ENCODE data around the gene CNOT6. TPM values are rescaled to one million over a fixed set of nuclear protein-coding genes. Genes with fewer than 3 reads are reported as not detected.

CNOT6 gene
- total and polyA plus RNA-seq, 4 donors = 8.7 to 51.1 (median 14.8) TPM

GRCh38 chr5:180516440-180516839 lies 22.3 kb downstream of the CNOT6 start:
- DNase-seq (no peak), ATAC-seq (ENCODE audit: insufficient read depth, low FRiP score) (no peak)
- Histone ChIP-seq H3K27ac (ENCODE audit: low read depth in 1 of 2, low read length in 1 of 2) (no peak overlapping the region), H3K36me3 (ENCODE audit: control insufficient read depth in 4 of 4, insufficient read depth in 4 of 4, low read length in 4 of 4) (peaks cover 0 to 2% (median 0%) of the 10 kb centered on the region in 4 donors), H3K9me3 (ENCODE audit: control insufficient read depth in 4 of 4, insufficient read depth in 3 of 4, low read length in 3 of 4) (no peaks in the 10 kb centered on the region), H3K4me1 (ENCODE audit: control insufficient read depth in 5 of 5, insufficient read depth in 5 of 5, low read length in 5 of 5) (peaks cover 0 to 6% (median 0%) of the 10 kb centered on the region in 5 donors), H3K4me3 (no peak overlapping the region), H3K9ac (ENCODE audit: insufficient read depth in 1 of 2, low read length in 2 of 2) (no peak overlapping the region), H3K27me3 (ENCODE audit: control insufficient read depth in 3 of 3, insufficient read depth in 3 of 3, low read length in 2 of 3) (no peaks in the 10 kb centered on the region)
- no peak for TF ChIP-seq CTCF (IDR thresholded peaks at IDR 0.05; ENCODE audit: control extremely low read depth, extremely low read depth)
- 81 to 94% methylated on average over 5 of the region's 5 CpGs for WGBS, 2 donors

GRCh38 chr5:180519098-180519497 lies 24.9 kb downstream of the CNOT6 start:
- H3K4me1 ChIP-seq (ENCODE audit: control insufficient read depth in 5 of 5, insufficient read depth in 5 of 5, low read length in 5 of 5) = peaks cover 0 to 17% (median 16%) of the 10 kb centered on the region in 5 donors
- no peak overlapping the region for H3K27ac ChIP-seq (ENCODE audit: low read depth in 1 of 2, low read length in 1 of 2)
- no peak overlapping the region for H3K4me3 ChIP-seq
- 52 to 74% methylated on average over 3 of the region's 3 CpGs for WGBS, 2 donors
- DNase-seq = no peak
- ATAC-seq (ENCODE audit: insufficient read depth, low FRiP score) = no peak
- no peaks in the 10 kb centered on the region for H3K27me3 ChIP-seq (ENCODE audit: control insufficient read depth in 3 of 3, insufficient read depth in 3 of 3, low read length in 2 of 3)
- H3K9me3 ChIP-seq (ENCODE audit: control insufficient read depth in 4 of 4, insufficient read depth in 3 of 4, low read length in 3 of 4) = no peaks in the 10 kb centered on the region
- H3K9ac ChIP-seq (ENCODE audit: insufficient read depth in 1 of 2, low read length in 2 of 2) = no peak overlapping the region
- no peak for TF ChIP-seq CTCF (IDR thresholded peaks at IDR 0.05; ENCODE audit: control extremely low read depth, extremely low read depth)
- peaks cover 0 to 2% (median 0%) of the 10 kb centered on the region in 4 donors for H3K36me3 ChIP-seq (ENCODE audit: control insufficient read depth in 4 of 4, insufficient read depth in 4 of 4, low read length in 4 of 4)

GRCh38 chr5:180521101-180521500 lies 26.9 kb downstream of the CNOT6 start:
- no peak for TF ChIP-seq CTCF (IDR thresholded peaks at IDR 0.05; ENCODE audit: control extremely low read depth, extremely low read depth)
- DNase-seq (no peak), ATAC-seq (ENCODE audit: insufficient read depth, low FRiP score) (no peak)
- H3K27ac ChIP-seq (ENCODE audit: low read depth in 1 of 2, low read length in 1 of 2) = no peak overlapping the region
- no peaks in the 10 kb centered on the region for H3K27me3 ChIP-seq (ENCODE audit: control insufficient read depth in 3 of 3, insufficient read depth in 3 of 3, low read length in 2 of 3)
- H3K9me3 ChIP-seq (ENCODE audit: control insufficient read depth in 4 of 4, insufficient read depth in 3 of 4, low read length in 3 of 4) = no peaks in the 10 kb centered on the region
- WGBS, 2 donors = 79 to 89% methylated on average over 3 of the region's 3 CpGs
- H3K9ac ChIP-seq (ENCODE audit: insufficient read depth in 1 of 2, low read length in 2 of 2) = no peak overlapping the region
- peaks cover 0 to 20% (median 16%) of the 10 kb centered on the region in 5 donors for H3K4me1 ChIP-seq (ENCODE audit: control insufficient read depth in 5 of 5, insufficient read depth in 5 of 5, low read length in 5 of 5)
- H3K36me3 ChIP-seq (ENCODE audit: control insufficient read depth in 4 of 4, insufficient read depth in 4 of 4, low read length in 4 of 4) = peaks cover 0 to 2% (median 0%) of the 10 kb centered on the region in 4 donors
- no peak overlapping the region for H3K4me3 ChIP-seq

GRCh38 chr5:180521591-180521990 lies 27.4 kb downstream of the CNOT6 start:
- Histone ChIP-seq H3K4me3 (no peak overlapping the region), H3K27ac (ENCODE audit: low read depth in 1 of 2, low read length in 1 of 2) (no peak overlapping the region), H3K36me3 (ENCODE audit: control insufficient read depth in 4 of 4, insufficient read depth in 4 of 4, low read length in 4 of 4) (peaks cover 0 to 2% (median 0%) of the 10 kb centered on the region in 4 donors), H3K9me3 (ENCODE audit: control insufficient read depth in 4 of 4, insufficient read depth in 3 of 4, low read length in 3 of 4) (no peaks in the 10 kb centered on the region), H3K9ac (ENCODE audit: insufficient read depth in 1 of 2, low read length in 2 of 2) (no peak overlapping the region), H3K4me1 (ENCODE audit: control insufficient read depth in 5 of 5, insufficient read depth in 5 of 5, low read length in 5 of 5) (peaks cover 0 to 20% (median 16%) of the 10 kb centered on the region in 5 donors), H3K27me3 (ENCODE audit: control insufficient read depth in 3 of 3, insufficient read depth in 3 of 3, low read length in 2 of 3) (no peaks in the 10 kb centered on the region)
- no peak for DNase-seq
- no peak for TF ChIP-seq CTCF (IDR thresholded peaks at IDR 0.05; ENCODE audit: control extremely low read depth, extremely low read depth)
- ATAC-seq (ENCODE audit: insufficient read depth, low FRiP score) = no peak
- 88 to 93% methylated on average over 1 of the region's 1 CpG for WGBS, 2 donors

Measured in lung (tissue), 12 donors.